ENCODE data around the gene ZNF462.

GRCh38 chr9:106934442-106935238 is 71.7 kb downstream of the ZNF462 start:
- TF ChIP-seq SUZ12 (IDR thresholded peaks at IDR 0.05) (no peak), BHLHE40 (IDR thresholded peaks at IDR 0.05; ENCODE audit: borderline replicate concordance) (no peak), NFRKB (IDR thresholded peaks at IDR 0.05) (no peak)
